NT2/D1 (cell line): ENCODE data around the gene PI4K2A.

Experiments
- DNase-seq: peaks from one replicate; pipeline ENCODE4 v3.0.0-alpha.2; 2011; ENCODE audit warnings: low read depth, low spot score
- H3K27me3 ChIP-seq: 2 replicates; pipeline ENCODE4 v1.6.0; 2011; ENCODE audit warnings: mild to moderate bottlenecking; ENCODE audit not compliant: insufficient read length, insufficient read depth
- H3K36me3 ChIP-seq: 2 replicates; pipeline ENCODE4 v1.6.1; 2011; ENCODE audit warnings: mild to moderate bottlenecking, low read length, mixed read lengths; ENCODE audit not compliant: insufficient read depth, insufficient read length
- H3K4me1 ChIP-seq: 2 replicates; pipeline ENCODE4 v1.5.1; 2011; ENCODE audit not compliant: insufficient read depth, insufficient read length
- H3K4me3 ChIP-seq: 2 replicates; pipeline ENCODE4 v1.5.1; 2011; ENCODE audit warnings: low read depth; ENCODE audit not compliant: insufficient read length
- H3K9ac ChIP-seq: 2 replicates; pipeline ENCODE4 v1.6.0; 2011; ENCODE audit warnings: low read depth; ENCODE audit not compliant: insufficient read length
- H3K9me3 ChIP-seq: 2 replicates; pipeline ENCODE4 v1.5.1; 2011; ENCODE audit warnings: mild to moderate bottlenecking, low read length; ENCODE audit not compliant: insufficient read depth
- SUZ12 ChIP-seq: IDR thresholded peaks from 2 replicates; pipeline ENCODE4 v1.6.1; 2011; ENCODE audit not compliant: insufficient read length, insufficient read depth; ENCODE audit errors: extremely low read depth
- YY1 ChIP-seq: IDR thresholded peaks from 2 replicates; pipeline ENCODE4 v1.6.1; 2011; ENCODE audit not compliant: insufficient read length, insufficient read depth
- ZNF274 ChIP-seq: IDR thresholded peaks from 2 replicates; pipeline ENCODE4 v1.6.1; 2011; ENCODE audit warnings: mild to moderate bottlenecking, low read depth, low read length

PI4K2A gene

GRCh38 chr10:97708976-97709946 lies 68.8 kb downstream of the PI4K2A start:
- Histone ChIP-seq H3K9me3 (no peaks in the 10 kb centered on the region), H3K27me3 (no peaks in the 10 kb centered on the region), H3K4me3 (no peak overlapping the region), H3K36me3 (no peaks in the 10 kb centered on the region), H3K9ac (no peak overlapping the region), H3K4me1 (no peaks in the 10 kb centered on the region)
- no peak for TF ChIP-seq YY1
- TF ChIP-seq ZNF274, result no peak
- TF ChIP-seq SUZ12, result no peak
- no peak for DNase-seq

GRCh38 chr10:97711640-97712572 lies 71.4 kb downstream of the PI4K2A start:
- Histone ChIP-seq H3K4me3 (no peak overlapping the region), H3K9me3 (no peaks in the 10 kb centered on the region), H3K27me3 (no peaks in the 10 kb centered on the region), H3K36me3 (peaks cover 11% of the 10 kb centered on the region), H3K9ac (no peak overlapping the region), H3K4me1 (no peaks in the 10 kb centered on the region)
- no peak for TF ChIP-seq YY1
- TF ChIP-seq ZNF274, result no peak
- TF ChIP-seq SUZ12, result no peak
- no peak for DNase-seq

- no peaks in the 10 kb centered on the region for H3K9me3 ChIP-seq
- H3K4me1 ChIP-seq, result peaks cover under 1% of the 10 kb centered on the region
- no peak for TF ChIP-seq ZNF274
- TF ChIP-seq SUZ12, result no peak
- no peak for TF ChIP-seq YY1
- peak within 1 kb of the TSS; percentile 97 for H3K9ac ChIP-seq
- H3K4me3 ChIP-seq, result peak within 1 kb of the TSS; percentile 86
- no peaks in the 10 kb centered on the region for H3K27me3 ChIP-seq
- DNase-seq, result no peak
- peaks cover 22% of the 10 kb centered on the region for H3K36me3 ChIP-seq
These were observed 72.9 kb downstream of the PI4K2A start, which contains the start of gene MARVELD1 for GRCh38 chr10:97713339-97713825. Gene MARVELD1 (plus strand): TSS chr10:97713730. CDS start chr10:97713877, 147 bp downstream.

DNA sequence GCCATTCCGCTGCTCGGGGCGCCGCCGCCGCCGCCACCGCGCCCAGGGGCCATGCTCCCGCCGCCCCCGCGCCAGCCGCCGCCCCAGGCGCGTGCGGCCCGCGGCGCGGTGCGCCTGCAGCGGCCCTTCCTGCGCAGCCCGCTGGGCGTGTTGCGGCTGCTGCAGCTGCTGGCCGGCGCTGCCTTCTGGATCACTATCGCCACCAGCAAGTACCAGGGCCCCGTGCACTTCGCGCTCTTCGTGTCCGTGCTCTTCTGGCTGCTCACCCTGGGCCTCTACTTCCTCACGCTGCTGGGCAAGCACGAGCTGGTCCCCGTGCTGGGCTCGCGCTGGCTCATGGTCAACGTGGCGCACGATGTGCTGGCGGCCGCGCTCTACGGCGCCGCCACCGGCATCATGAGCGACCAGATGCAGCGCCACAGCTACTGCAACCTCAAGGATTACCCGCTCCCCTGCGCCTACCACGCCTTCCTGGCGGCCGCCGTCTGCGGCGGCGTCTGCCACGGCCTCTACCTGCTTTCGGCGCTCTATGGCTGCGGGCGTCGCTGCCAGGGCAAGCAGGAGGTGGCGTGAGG lies 73.4 kb downstream of the PI4K2A start:
- Histone ChIP-seq H3K4me3 (peak overlapping the region; percentile 86), H3K27me3 (no peaks in the 10 kb centered on the region), H3K9ac (peak overlapping the region; percentile 97), H3K9me3 (no peaks in the 10 kb centered on the region), H3K4me1 (peaks cover 3% of the 10 kb centered on the region), H3K36me3 (peaks cover 23% of the 10 kb centered on the region)
- no peak for TF ChIP-seq YY1
- no peak for TF ChIP-seq ZNF274
- no peak for TF ChIP-seq SUZ12
- DNase-seq, result peak; percentile 63

- H3K4me3 ChIP-seq, result peak overlapping the region; percentile 86
- H3K36me3 ChIP-seq, result peaks cover 25% of the 10 kb centered on the region
- no peak for DNase-seq
- peaks cover 3% of the 10 kb centered on the region for H3K4me1 ChIP-seq
- H3K27me3 ChIP-seq, result no peaks in the 10 kb centered on the region
- H3K9me3 ChIP-seq, result no peaks in the 10 kb centered on the region
- TF ChIP-seq ZNF274, result no peak
- no peak for TF ChIP-seq YY1
- TF ChIP-seq SUZ12, result no peak
- H3K9ac ChIP-seq, result peak overlapping the region; percentile 97
These were observed 74.2 kb downstream of the PI4K2A start for GRCh38 chr10:97714401-97715258.
